Natural killer cell (primary cell): ENCODE data around the gene SSBP2. TPM values are rescaled to one million over a fixed set of nuclear protein-coding genes. Genes with fewer than 3 reads are reported as not detected.

ENCODE experiments used
- ATAC-seq, 3 donors: fragments of 150-1000 bp in 2 of 3; fragments of 200-7000 bp in 1 of 3; cut with Tn5 transposase; 1 replicate in 1 of 3; 2 replicates in 2 of 3; pipeline ENCODE4 v1.10.0; 2021; ENCODE audit warnings: mild to moderate bottlenecking in 2 of 3, moderate library complexity in 2 of 3
- DNase-seq, 2 donors: peaks; one replicate each; pipeline versions ENCODE4 v3.0.0 to v3.0.0-alpha.2; 2013 to 2021; ENCODE audit warnings: mixed read lengths in 1 of 2
- H3K27ac ChIP-seq: one replicate; pipeline ENCODE4 v1.5.1; 2013; ENCODE audit warnings: mild to moderate bottlenecking, low read length
- H3K27me3 ChIP-seq: one replicate; pipeline ENCODE4 v1.6.1; 2013; ENCODE audit warnings: low read length; ENCODE audit not compliant: control insufficient read depth, insufficient read depth
- H3K36me3 ChIP-seq: one replicate; pipeline ENCODE4 v1.6.1; 2013; ENCODE audit warnings: low read length; ENCODE audit not compliant: control insufficient read depth, insufficient read depth
- H3K4me1 ChIP-seq: one replicate; pipeline ENCODE4 v1.6.1; 2013; ENCODE audit warnings: low read length; ENCODE audit not compliant: control insufficient read depth, insufficient read depth
- H3K4me3 ChIP-seq: one replicate; pipeline ENCODE4 v1.5.1; 2013; ENCODE audit warnings: low read length
- H3K9me3 ChIP-seq: one replicate; pipeline ENCODE4 v1.6.1; 2013; ENCODE audit warnings: low read length; ENCODE audit not compliant: control insufficient read depth, insufficient read depth
- H3K27ac Mint-ChIP-seq, 2 donors: one replicate each; pipeline ENCODE4 v1.8.0; 2022; ENCODE audit warnings: mild to moderate bottlenecking in 2 of 2, mixed read lengths in 2 of 2, moderate library complexity in 1 of 2
- H3K27me3 Mint-ChIP-seq, 2 donors: one replicate each; pipeline ENCODE4 v1.8.0; 2022; ENCODE audit warnings: low read depth in 2 of 2, mixed read lengths in 2 of 2
- H3K36me3 Mint-ChIP-seq: one replicate; pipeline ENCODE4 v1.8.0; 2022; ENCODE audit warnings: mixed read lengths
- H3K4me1 Mint-ChIP-seq, 2 donors: one replicate each; pipeline ENCODE4 v1.8.0; 2022; ENCODE audit warnings: mixed read lengths in 2 of 2
- H3K4me3 Mint-ChIP-seq: one replicate; pipeline ENCODE4 v1.8.0; 2022; ENCODE audit warnings: mild to moderate bottlenecking, moderate library complexity, mixed read lengths
- H3K9me3 Mint-ChIP-seq, 2 donors: one replicate each; pipeline ENCODE4 v1.8.0; 2022; ENCODE audit warnings: mixed read lengths in 2 of 2
- CTCF ChIP-seq: fragments of 200-600 bp; IDR thresholded peaks from one replicate; pipeline ENCODE4 v1.8.0; 2022; ENCODE audit warnings: antibody characterized with exemption
- WGBS: methylation state at CpG from one replicate; pipeline ENCODE4 v1.1.7; 2013; ENCODE audit warnings: missing lambda C conversion rate; ENCODE audit not compliant: insufficient coverage; 5-methylcytosine and 5-hydroxymethylcytosine counted together
- intact Hi-C: fragments of 100-400 bp; cut with micrococcal nuclease; formaldehyde crosslinking; loops from one replicate; pipeline ENCODE4 v1.14.2; 2022
- total RNA-seq, 4 donors: library from RNA; stranded (reverse); fragments of 120-200 nt in 1 of 4; gene quantifications; one replicate each; pipeline versions ENCODE4 v1.2.3 to v1.2.4, GENCODE V29; 2013 to 2022

The SSBP2 gene
- total RNA-seq, 3 donors from 2014 or later (not counting 1 experiment from before 2014, with no cell fraction given): 13.1 to 17.3 (median 14.8) TPM

DNA sequence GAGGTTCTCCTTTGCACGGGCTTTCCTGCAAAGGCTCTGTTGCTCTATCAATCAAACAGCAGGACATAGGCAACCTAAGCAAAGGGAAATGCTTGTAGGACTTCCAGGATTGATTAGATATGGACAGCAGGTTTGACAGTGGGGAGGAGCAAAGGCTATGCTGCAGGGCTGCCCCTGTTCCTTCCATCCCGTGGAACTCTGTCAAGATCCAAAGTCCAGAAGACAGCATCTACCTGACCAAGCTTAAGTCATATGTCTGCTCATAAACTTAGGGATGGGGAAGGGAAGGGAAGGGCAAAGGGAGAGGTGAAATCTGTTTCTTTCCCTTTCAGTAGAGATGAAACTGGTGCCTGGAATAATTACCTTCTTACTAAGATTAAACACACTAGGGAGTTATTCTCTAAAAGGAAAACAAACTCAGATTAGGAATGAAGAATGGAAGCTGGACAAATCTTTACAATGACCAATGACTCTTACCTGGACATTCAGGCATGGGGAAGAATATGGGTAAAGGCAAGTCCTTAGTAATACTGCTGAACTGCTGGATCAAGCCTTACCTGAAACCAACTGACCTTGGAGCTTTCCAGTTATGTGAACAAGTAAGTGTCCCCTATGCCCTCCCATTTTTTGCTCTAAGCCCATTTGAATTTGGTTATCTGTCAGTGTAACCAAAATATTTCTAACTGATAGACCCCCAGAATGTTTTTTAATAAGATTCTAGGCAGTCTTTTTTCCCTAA lies 348.5 kb downstream of the SSBP2 start:
- WGBS: 83% methylated on average over 2 of the region's 2 CpGs
- TF ChIP-seq CTCF: no peak
- no peaks in the 10 kb centered on the region for H3K36me3 Mint-ChIP-seq
- Histone ChIP-seq H3K27me3 (no peaks in the 10 kb centered on the region), H3K27ac (no peak overlapping the region), H3K9me3 (no peaks in the 10 kb centered on the region), H3K4me1 (no peaks in the 10 kb centered on the region), H3K4me3 (no peak overlapping the region), H3K36me3 (no peaks in the 10 kb centered on the region)
- no peaks in the 10 kb centered on the region for H3K4me1 Mint-ChIP-seq
- DNase-seq: no peak
- no peak overlapping the region for H3K4me3 Mint-ChIP-seq
- H3K27me3 Mint-ChIP-seq: peaks cover 6 to 32% of the 10 kb centered on the region in 2 donors
- ATAC-seq: no peak
- intact Hi-C loops: no loop called here
- no peak overlapping the region for H3K27ac Mint-ChIP-seq
- H3K9me3 Mint-ChIP-seq: no peaks in the 10 kb centered on the region

- intact Hi-C loops: no loop called here
- Histone ChIP-seq H3K27ac (no peak overlapping the region), H3K4me3 (no peak overlapping the region), H3K9me3 (no peaks in the 10 kb centered on the region), H3K4me1 (no peaks in the 10 kb centered on the region), H3K36me3 (no peaks in the 10 kb centered on the region), H3K27me3 (peaks cover 3% of the 10 kb centered on the region)
- H3K4me3 Mint-ChIP-seq: no peak overlapping the region
- DNase-seq (no peak), ATAC-seq (no peak)
- 94% methylated on average over 11 of the region's 11 CpGs for WGBS
- no peak for TF ChIP-seq CTCF
- H3K36me3 Mint-ChIP-seq: no peaks in the 10 kb centered on the region
- no peaks in the 10 kb centered on the region for H3K4me1 Mint-ChIP-seq
- H3K9me3 Mint-ChIP-seq: no peaks in the 10 kb centered on the region
- H3K27me3 Mint-ChIP-seq: peaks cover 7 to 36% of the 10 kb centered on the region in 2 donors
- no peak overlapping the region for H3K27ac Mint-ChIP-seq
Observed at GRCh38 chr5:81401266-81401665, 349.6 kb downstream of the SSBP2 start.

GRCh38 chr5:81400375-81400774 lies 350.5 kb downstream of the SSBP2 start:
- H3K27ac ChIP-seq: no peak overlapping the region
- TF ChIP-seq CTCF: no peak
- H3K9me3 Mint-ChIP-seq: no peaks in the 10 kb centered on the region
- H3K27ac Mint-ChIP-seq: no peak overlapping the region
- 25% methylated on average over 1 of the region's 2 CpGs for WGBS
- H3K4me1 ChIP-seq: no peaks in the 10 kb centered on the region
- H3K36me3 Mint-ChIP-seq: no peaks in the 10 kb centered on the region
- peaks cover 12 to 42% of the 10 kb centered on the region in 2 donors for H3K27me3 Mint-ChIP-seq
- peaks cover 6% of the 10 kb centered on the region for H3K27me3 ChIP-seq
- H3K36me3 ChIP-seq: no peaks in the 10 kb centered on the region
- DNase-seq (no peak), ATAC-seq (no peak)
- H3K4me3 Mint-ChIP-seq: no peak overlapping the region
- intact Hi-C loops: no loop called here
- no peaks in the 10 kb centered on the region for H3K4me1 Mint-ChIP-seq
- no peak overlapping the region for H3K4me3 ChIP-seq
- H3K9me3 ChIP-seq: no peaks in the 10 kb centered on the region

- no peak overlapping the region for H3K27ac ChIP-seq
- no peak for DNase-seq
- H3K4me3 Mint-ChIP-seq: no peak overlapping the region
- TF ChIP-seq CTCF: no peak
- intact Hi-C loops: no loop called here
- no peaks in the 10 kb centered on the region for H3K36me3 ChIP-seq
- no peaks in the 10 kb centered on the region for H3K36me3 Mint-ChIP-seq
- H3K9me3 ChIP-seq: no peaks in the 10 kb centered on the region
- H3K4me1 ChIP-seq: peaks cover 2% of the 10 kb centered on the region
- no peak for ATAC-seq
- H3K9me3 Mint-ChIP-seq: no peaks in the 10 kb centered on the region
- H3K27ac Mint-ChIP-seq: no peak overlapping the region
- no peaks in the 10 kb centered on the region for H3K4me1 Mint-ChIP-seq
- H3K27me3 ChIP-seq: peaks cover 16% of the 10 kb centered on the region
- WGBS: 61% methylated on average over 4 of the region's 4 CpGs
- peaks cover 16 to 48% of the 10 kb centered on the region in 2 donors for H3K27me3 Mint-ChIP-seq
- no peak overlapping the region for H3K4me3 ChIP-seq
Observed at GRCh38 chr5:81398741-81399140, 352.2 kb downstream of the SSBP2 start.
